Measurements from ENCODE around the gene LCN6. TPM values are rescaled to one million over a fixed set of nuclear protein-coding genes. Genes with fewer than 3 reads are reported as not detected.

LCN6 gene
- total RNA-seq, 4 donors from 2014 or later: 4.0 to 8.3 (median 5.9) TPM

DNA sequence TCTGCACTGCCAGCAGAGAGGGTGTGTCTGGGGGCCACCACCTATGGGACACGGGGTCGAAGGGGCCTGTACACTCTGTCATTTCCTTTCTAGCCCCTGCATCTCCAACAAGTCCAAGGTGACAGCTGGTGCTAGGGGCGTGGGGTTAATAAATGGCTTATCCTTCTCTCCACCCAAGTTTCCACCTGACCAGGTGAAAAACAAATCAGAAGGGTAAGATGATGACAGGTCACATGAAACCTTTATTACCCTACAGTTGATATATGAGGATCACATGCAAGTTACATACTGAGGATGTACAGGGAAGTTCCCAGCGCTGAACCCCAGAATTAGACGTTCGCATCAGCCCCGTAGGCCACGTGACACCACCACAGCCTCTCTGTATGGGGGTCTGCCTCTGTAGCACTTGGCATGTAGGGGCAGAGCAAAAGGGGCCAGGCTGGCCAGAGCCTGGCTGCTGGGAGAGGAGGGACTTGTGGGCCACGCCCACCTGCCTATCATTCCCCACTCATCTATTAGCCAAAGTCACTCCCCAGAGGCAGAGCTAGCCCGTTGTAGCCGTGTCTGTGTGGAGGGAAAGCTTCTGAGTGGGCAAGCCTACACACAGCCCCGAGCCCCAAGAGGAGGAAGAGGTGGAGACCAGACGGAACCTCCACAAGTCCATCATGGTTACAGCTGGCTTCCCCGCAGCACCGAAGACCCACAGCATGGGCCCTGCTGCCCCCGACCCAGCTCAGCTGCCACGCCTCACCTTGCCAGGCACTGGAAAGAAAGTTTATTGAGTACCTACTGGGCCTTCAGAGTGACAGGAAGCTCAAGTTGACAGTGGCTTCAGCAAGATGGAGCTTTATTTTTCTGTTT is 45.0 kb upstream of the LCN6 start:
- DNase-seq (ENCODE audit: low spot score in 2 of 2): no peak
- Histone ChIP-seq H3K27ac (no peak overlapping the region), H3K27me3 (peaks cover 9% of the 10 kb centered on the region), H3K9me3 (no peaks in the 10 kb centered on the region), H3K4me3 (no peak overlapping the region), H3K36me3 (no peaks in the 10 kb centered on the region), H3K4me1 (peaks cover 45% of the 10 kb centered on the region)
- WGBS: 82% methylated on average over 4 of the region's 17 CpGs
- TF ChIP-seq EP300 (IDR thresholded peaks at IDR 0.05) (no peak), POLR2AphosphoS5 (IDR thresholded peaks at IDR 0.05) (no peak), POLR2A (IDR thresholded peaks at IDR 0.05) (no peak)
- TF ChIP-seq, protein P1, sequence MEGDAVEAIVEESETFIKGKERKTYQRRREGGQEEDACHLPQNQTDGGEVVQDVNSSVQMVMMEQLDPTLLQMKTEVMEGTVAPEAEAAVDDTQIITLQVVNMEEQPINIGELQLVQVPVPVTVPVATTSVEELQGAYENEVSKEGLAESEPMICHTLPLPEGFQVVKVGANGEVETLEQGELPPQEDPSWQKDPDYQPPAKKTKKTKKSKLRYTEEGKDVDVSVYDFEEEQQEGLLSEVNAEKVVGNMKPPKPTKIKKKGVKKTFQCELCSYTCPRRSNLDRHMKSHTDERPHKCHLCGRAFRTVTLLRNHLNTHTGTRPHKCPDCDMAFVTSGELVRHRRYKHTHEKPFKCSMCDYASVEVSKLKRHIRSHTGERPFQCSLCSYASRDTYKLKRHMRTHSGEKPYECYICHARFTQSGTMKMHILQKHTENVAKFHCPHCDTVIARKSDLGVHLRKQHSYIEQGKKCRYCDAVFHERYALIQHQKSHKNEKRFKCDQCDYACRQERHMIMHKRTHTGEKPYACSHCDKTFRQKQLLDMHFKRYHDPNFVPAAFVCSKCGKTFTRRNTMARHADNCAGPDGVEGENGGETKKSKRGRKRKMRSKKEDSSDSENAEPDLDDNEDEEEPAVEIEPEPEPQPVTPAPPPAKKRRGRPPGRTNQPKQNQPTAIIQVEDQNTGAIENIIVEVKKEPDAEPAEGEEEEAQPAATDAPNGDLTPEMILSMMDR (IDR thresholded peaks at IDR 0.05): no peak

DNA sequence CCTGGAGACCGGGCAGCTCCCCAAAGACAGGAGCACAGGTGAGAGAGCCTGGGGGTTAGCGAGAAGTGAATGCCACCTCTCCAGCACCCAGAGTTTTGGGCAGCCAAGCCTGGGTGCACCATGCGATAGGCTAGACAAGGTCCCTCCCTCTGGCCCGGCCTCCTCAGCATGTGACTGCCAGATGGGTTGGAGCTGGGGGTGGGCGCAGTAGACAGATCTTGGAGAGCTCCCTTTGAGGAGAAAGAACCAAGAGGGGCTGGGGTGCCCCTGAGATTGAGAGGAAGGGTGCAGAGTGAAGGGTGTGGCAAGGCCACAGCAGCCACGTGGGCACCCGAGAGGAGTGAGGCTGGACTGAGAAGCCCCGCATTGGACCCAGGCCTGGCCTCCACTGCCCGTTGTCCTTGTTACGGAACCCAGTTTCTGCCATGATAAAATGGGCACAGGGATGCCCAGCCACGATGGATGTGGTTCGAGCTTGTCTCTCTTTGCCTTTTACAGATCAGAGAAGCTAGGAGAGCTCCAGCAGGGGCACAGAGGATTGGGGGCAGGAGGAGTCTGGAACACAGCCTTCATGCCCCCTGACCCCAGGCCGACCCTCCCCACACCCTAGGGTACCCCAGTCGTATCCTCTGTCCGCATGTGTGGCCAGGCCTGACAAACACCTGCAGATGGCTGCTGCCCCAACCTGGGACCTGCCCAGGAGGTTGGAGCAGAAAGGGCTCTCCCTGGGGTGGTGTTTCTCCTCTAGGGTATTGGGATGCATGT is 44.2 kb upstream of the LCN6 start:
- Histone ChIP-seq H3K9me3 (no peaks in the 10 kb centered on the region), H3K27me3 (peaks cover 1% of the 10 kb centered on the region), H3K4me1 (peaks cover 50% of the 10 kb centered on the region), H3K27ac (no peak overlapping the region), H3K36me3 (no peaks in the 10 kb centered on the region), H3K4me3 (peak overlapping the region; percentile 74)
- no peak for TF ChIP-seq EP300 (IDR thresholded peaks at IDR 0.05)
- no peak for TF ChIP-seq POLR2A (IDR thresholded peaks at IDR 0.05)
- TF ChIP-seq, protein P1 (IDR thresholded peaks at IDR 0.05): no peak
- TF ChIP-seq POLR2AphosphoS5 (IDR thresholded peaks at IDR 0.05): no peak
- WGBS: 79% methylated on average over 13 of the region's 15 CpGs
- no peak for DNase-seq (ENCODE audit: low spot score in 2 of 2)

DNA sequence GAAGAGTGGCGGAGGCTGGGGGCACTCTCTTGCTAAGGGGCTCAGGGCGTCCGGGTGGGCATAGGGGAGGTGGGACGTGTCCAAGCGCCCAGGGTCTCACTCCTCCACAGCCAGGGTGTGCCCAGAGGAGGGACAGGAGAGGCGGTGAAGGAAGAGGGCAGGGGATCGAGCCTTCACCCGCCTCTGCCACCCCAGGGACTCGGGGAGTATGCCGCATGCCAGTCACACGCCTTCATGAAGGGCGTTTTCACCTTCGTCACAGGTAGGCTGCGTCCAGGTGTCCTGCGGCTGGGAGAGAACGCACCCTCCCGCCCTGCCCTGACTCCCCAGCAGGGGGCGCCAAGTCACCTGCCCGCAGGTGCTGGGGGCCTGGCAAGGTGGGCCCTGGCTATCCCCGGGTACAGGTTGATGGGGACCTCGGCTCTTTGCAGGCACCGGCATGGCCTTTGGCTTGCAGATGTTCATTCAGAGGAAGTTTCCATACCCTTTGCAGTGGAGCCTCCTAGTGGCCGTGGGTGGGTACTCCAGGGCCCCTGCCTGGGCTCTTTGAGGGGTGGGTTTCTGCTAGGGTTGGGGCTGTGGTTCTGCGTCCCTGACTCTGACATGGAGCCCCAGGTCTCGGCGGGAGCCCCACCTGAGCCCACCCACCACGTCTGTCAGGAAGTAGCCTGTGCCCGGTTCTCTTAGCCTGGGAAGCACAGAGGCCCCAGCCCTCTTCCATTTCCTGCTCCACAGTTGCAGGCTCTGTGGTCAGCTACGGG is 43.4 kb upstream of the LCN6 start:
- peak overlapping the region; percentile 98 for H3K27ac ChIP-seq
- peak overlapping the region; percentile 74 for H3K4me3 ChIP-seq
- H3K27me3 ChIP-seq: no peaks in the 10 kb centered on the region
- peak in 1 of 2 donors; percentile 86 for DNase-seq (ENCODE audit: low spot score in 2 of 2)
- H3K36me3 ChIP-seq: no peaks in the 10 kb centered on the region
- TF ChIP-seq, protein P1 (IDR thresholded peaks at IDR 0.05): peak; percentile 71 to 97
- TF ChIP-seq POLR2A (IDR thresholded peaks at IDR 0.05): peak in 1 of 2 donors; percentile 3
- TF ChIP-seq EP300 (IDR thresholded peaks at IDR 0.05): no peak
- peak in 1 of 3 donors; percentile 12 for TF ChIP-seq POLR2AphosphoS5 (IDR thresholded peaks at IDR 0.05)
- peaks cover 46% of the 10 kb centered on the region for H3K4me1 ChIP-seq
- no peaks in the 10 kb centered on the region for H3K9me3 ChIP-seq
- no CpG with 5 or more reads among the region's 29 CpGs for WGBS

DNA sequence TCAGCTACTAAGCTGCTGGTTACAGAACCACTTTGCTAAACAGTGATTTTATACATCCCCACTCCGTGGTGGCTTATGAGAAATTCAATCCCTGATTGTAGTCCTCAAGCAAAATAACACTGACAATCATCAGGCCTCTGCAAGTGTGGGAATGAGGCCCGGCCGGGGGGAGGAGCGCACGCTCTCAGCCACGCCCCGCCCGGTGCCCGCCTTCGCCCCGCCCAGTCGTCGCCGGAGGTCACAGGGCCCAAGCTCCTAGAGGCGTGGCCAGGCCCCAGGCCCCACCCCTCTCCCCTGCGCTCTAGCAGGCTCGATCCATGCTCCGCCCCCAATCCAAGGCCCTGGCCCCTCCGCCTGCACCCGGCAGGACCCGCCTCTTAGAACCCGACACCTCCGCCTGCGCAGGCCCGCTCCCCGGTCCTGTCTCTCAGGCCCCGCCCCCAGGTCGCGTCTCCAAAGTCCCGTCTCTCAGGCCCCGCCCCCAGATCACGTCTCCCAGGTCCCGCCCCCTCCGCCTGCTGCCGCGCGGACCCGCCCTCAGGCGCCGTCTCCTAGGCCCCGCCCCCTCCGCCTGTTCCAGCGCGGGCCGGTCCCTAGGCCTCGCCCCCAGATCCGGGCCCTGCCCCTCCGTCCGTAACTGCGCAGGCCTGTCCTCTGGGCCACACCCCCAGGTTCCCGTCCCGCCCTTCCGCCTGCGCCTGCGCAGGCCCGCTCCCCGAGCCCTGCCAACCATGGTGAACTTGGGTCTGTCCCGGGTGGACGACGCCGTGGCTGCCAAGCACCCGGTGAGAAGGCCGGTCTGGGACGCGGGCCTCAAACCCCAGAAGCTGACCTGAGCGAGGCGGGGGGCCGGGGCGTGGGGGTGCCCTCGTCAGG is 42.6 kb upstream of the LCN6 start, which contains the start of gene TMEM141:
Gene TMEM141, plus strand, starts transcription at position 705 of the 876 bp plus-strand sequence. Its CDS starts 27 bp downstream, at position 732.
- H3K27me3 ChIP-seq: no peaks in the 10 kb centered on the region
- no peaks in the 10 kb centered on the region for H3K36me3 ChIP-seq
- H3K9me3 ChIP-seq: no peaks in the 10 kb centered on the region
- DNase-seq (ENCODE audit: low spot score in 2 of 2): peak; percentile 100
- H3K4me3 ChIP-seq: peak within 1 kb of the TSS; percentile 74
- peak within 1 kb of the TSS; percentile 98 for H3K27ac ChIP-seq
- H3K4me1 ChIP-seq: peaks cover 38% of the 10 kb centered on the region
- TF ChIP-seq POLR2AphosphoS5 (IDR thresholded peaks at IDR 0.05) (no peak), POLR2A (IDR thresholded peaks at IDR 0.05) (peak; percentile 9 to 56), EP300 (IDR thresholded peaks at IDR 0.05) (no peak)
- TF ChIP-seq, protein P1 (IDR thresholded peaks at IDR 0.05): no peak
- WGBS: 2% methylated on average over 20 of the region's 70 CpGs

Data from suprapubic skin (tissue), 4 donors.